Lung (tissue), 12 donors: Measurements from ENCODE around the gene HMGN2. TPM values are rescaled to one million over a fixed set of nuclear protein-coding genes. Genes with fewer than 3 reads are reported as not detected.
"Not testable (repeated sequence)": the region's sequence is repeated elsewhere in the genome, so short reads cannot be mapped to it uniquely, and the experiment has no call there.

Source experiments
- ATAC-seq: fragments of 200-7000 bp; cut with Tn5 transposase; one replicate; pipeline ENCODE4 v1.9.1; 2020; ENCODE audit warnings: moderate number of reproducible peaks; ENCODE audit not compliant: insufficient read depth, low FRiP score
- DNase-seq, 3 donors: peaks; one replicate each; pipeline ENCODE4 v3.0.0-alpha.2; 2013 to 2017
- H3K27ac ChIP-seq, 2 donors: one replicate each; pipeline ENCODE4 v1.5.1; 2013; ENCODE audit warnings: mild to moderate bottlenecking in 2 of 2, moderate library complexity in 2 of 2, control low read depth in 1 of 2, inconsistent platforms in 1 of 2, low read depth in 1 of 2, low read length in 1 of 2
- H3K27me3 ChIP-seq, 3 donors: one replicate each; pipeline ENCODE4 v1.5.1; 2013; ENCODE audit warnings: low read length in 2 of 3; ENCODE audit not compliant: control insufficient read depth in 3 of 3, insufficient read depth in 3 of 3
- H3K36me3 ChIP-seq, 4 donors: one replicate each; pipeline ENCODE4 v1.5.1; 2013; ENCODE audit warnings: low read length in 4 of 4, mild to moderate bottlenecking in 1 of 4, moderate library complexity in 1 of 4; ENCODE audit not compliant: control insufficient read depth in 4 of 4, insufficient read depth in 4 of 4
- H3K4me1 ChIP-seq, 5 donors: one replicate each; pipeline ENCODE4 v1.5.1; 2013; ENCODE audit warnings: low read length in 5 of 5, mild to moderate bottlenecking in 2 of 5, moderate library complexity in 1 of 5; ENCODE audit not compliant: control insufficient read depth in 5 of 5, insufficient read depth in 5 of 5
- H3K4me3 ChIP-seq: one replicate; pipeline ENCODE4 v1.5.1; 2013; ENCODE audit warnings: mild to moderate bottlenecking, control low read depth, moderate library complexity
- H3K9ac ChIP-seq, 2 donors: one replicate each; pipeline ENCODE4 v1.5.1; 2013; ENCODE audit warnings: low read length in 2 of 2, control low read depth in 1 of 2; ENCODE audit not compliant: insufficient read depth in 1 of 2
- H3K9me3 ChIP-seq, 4 donors: one replicate each; pipeline ENCODE4 v1.5.1; 2013; ENCODE audit warnings: low read length in 3 of 4, mild to moderate bottlenecking in 1 of 4, moderate library complexity in 1 of 4; ENCODE audit not compliant: control insufficient read depth in 4 of 4, insufficient read depth in 3 of 4
- WGBS, 2 donors: extraction: QIAGEN DNeasy Blood & Tissue Kit; methylation state at CpG; one replicate each; pipeline ENCODE4 v1.1.7; 2013; 5-methylcytosine and 5-hydroxymethylcytosine counted together
- polyA plus RNA-seq, 2 donors: library from polyadenylated mRNA; stranded (reverse); fragments of 200-250 nt; gene quantifications; one replicate each; pipeline ENCODE4 v1.2.1, GENCODE V29; 2013
- total RNA-seq, 2 donors: library from RNA; depleted of rRNA in 1 of 2; stranded (reverse); fragments of >200 nt in 1 of 2; gene quantifications; one replicate each; pipeline ENCODE4 v1.2.1, GENCODE V29; 2014 to 2021
- TF ChIP-seq, protein P1 (sequence below): IDR thresholded peaks from 2 replicates; pipeline ENCODE4 v1.5.1; 2012; ENCODE audit warnings: mild to moderate bottlenecking; ENCODE audit errors: control extremely low read depth, extremely low read depth
- donor health status: control.
- donor health status: control.
- donor health status: Bipolar disorder and iron deficiency.
- donor health status: healthy.
- donor health status: DM: yes; HTN: yes; CAD: no.

The HMGN2 gene
- total and polyA plus RNA-seq, 4 donors: 329 to 580 (median 413) TPM

DNA sequence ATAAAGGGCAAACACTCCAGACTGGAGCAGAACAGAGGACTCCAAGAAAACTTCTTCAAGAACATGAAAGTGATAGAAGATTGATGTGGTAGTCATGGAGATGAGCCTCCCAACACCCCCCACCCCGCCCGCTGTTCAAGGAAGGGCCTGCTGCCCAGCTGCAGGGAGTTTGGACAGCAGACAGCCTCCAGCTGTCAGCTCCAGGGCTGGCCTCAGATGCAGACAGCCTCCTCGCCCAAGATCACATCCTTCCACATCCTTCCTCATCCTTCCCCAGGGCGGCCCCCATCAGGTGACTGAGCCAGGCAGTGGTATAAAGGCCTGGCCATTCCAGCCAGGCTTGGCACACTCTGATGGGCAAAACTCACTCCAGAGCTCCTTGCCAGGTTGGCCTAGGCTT lies 24.6 kb downstream of the HMGN2 start:
- no peak overlapping the region for H3K27ac ChIP-seq
- DNase-seq: peak; percentile 81 to 93 (median 87)
- H3K36me3 ChIP-seq: no peaks in the 10 kb centered on the region
- no peak overlapping the region for H3K4me3 ChIP-seq
- TF ChIP-seq, protein P1, sequence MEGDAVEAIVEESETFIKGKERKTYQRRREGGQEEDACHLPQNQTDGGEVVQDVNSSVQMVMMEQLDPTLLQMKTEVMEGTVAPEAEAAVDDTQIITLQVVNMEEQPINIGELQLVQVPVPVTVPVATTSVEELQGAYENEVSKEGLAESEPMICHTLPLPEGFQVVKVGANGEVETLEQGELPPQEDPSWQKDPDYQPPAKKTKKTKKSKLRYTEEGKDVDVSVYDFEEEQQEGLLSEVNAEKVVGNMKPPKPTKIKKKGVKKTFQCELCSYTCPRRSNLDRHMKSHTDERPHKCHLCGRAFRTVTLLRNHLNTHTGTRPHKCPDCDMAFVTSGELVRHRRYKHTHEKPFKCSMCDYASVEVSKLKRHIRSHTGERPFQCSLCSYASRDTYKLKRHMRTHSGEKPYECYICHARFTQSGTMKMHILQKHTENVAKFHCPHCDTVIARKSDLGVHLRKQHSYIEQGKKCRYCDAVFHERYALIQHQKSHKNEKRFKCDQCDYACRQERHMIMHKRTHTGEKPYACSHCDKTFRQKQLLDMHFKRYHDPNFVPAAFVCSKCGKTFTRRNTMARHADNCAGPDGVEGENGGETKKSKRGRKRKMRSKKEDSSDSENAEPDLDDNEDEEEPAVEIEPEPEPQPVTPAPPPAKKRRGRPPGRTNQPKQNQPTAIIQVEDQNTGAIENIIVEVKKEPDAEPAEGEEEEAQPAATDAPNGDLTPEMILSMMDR: no peak
- peaks cover 0 to 16% (median 3%) of the 10 kb centered on the region in 5 donors for H3K4me1 ChIP-seq
- H3K27me3 ChIP-seq: no peaks in the 10 kb centered on the region
- ATAC-seq: no peak
- H3K9me3 ChIP-seq: no peaks in the 10 kb centered on the region
- 52 to 62% methylated on average over 4 of the region's 4 CpGs for WGBS, 2 donors
- H3K9ac ChIP-seq: no peak overlapping the region

DNA sequence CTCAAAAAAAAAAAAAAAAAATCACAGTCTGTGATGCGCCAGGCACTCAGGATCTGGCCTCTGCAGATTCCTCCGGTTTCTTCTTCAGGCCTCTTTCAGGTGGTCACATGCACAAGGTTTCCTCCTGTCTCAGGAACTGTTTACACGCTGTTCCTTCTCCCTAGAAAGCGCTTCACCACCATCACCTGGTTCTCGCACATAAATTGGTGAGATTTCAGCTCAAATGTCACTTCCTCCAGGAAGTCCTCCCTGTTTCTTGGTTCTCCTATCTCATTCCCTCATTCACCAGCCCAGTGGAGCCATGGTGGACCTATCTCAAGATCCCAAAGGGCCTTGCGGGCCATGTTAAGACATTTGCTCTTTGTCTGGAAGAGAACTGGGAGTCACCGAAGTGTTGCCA lies 26.7 kb downstream of the HMGN2 start:
- TF ChIP-seq, protein P1: no peak
- no peak overlapping the region for H3K27ac ChIP-seq
- 76 to 86% methylated on average over 7 of the region's 7 CpGs for WGBS, 2 donors
- H3K36me3 ChIP-seq: no peaks in the 10 kb centered on the region
- DNase-seq (no peak), ATAC-seq (no peak)
- H3K27me3 ChIP-seq: no peaks in the 10 kb centered on the region
- peaks cover 0 to 16% (median 3%) of the 10 kb centered on the region in 5 donors for H3K4me1 ChIP-seq
- no peak overlapping the region for H3K4me3 ChIP-seq
- H3K9ac ChIP-seq: no peak overlapping the region
- H3K9me3 ChIP-seq: no peaks in the 10 kb centered on the region

DNA sequence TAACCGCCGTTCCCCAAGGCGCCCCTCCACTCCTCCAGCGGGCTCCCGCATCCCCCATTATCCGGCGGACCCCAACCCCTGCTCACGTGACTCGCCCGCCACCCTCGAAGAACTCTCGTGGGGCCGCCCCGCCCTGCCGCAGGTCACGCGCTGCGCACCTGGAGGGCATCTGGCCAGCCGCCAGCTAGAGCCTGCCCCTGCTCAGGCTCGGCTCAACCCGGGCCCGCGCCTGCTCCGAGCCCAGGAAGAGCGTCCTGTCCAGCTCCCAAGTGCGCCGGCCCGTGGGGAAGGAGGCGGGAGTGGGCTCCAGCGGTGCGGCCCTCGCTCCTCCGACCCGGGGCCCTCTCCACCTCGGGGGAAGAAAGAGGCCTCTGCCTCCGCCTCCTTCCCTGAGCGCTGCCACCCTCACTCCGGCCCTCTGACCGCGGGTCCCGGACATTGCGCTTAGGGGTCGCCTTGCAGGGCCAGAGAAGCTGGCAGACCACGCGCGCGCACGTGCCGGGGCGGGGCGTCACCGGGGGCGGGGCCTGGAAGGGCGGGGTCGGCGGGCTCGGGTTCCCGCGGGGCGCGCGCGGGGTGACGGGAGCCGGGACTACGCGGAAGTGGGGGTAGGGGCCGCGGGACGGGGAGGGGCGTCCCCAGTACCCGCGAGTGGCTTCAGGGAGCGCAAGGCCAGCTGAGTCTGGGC lies 28.4 kb downstream of the HMGN2 start:
- TF ChIP-seq, protein P1: no peak
- WGBS, 2 donors: 0 to 1% methylated on average over 64 to 74 of the region's 74 CpGs
- Histone ChIP-seq H3K27ac (peak overlapping the region; percentile 82 to 97), H3K4me3 (peak overlapping the region; percentile 59), H3K9ac (peak overlapping the region; percentile 37 to 51), H3K9me3 (no peaks in the 10 kb centered on the region), H3K27me3 (no peaks in the 10 kb centered on the region), H3K36me3 (no peaks in the 10 kb centered on the region), H3K4me1 (peaks cover 0 to 16% (median 3%) of the 10 kb centered on the region in 5 donors)
- DNase-seq: peak; percentile 88 to 92 (median 92)
- peak; percentile 91 for ATAC-seq

DNA sequence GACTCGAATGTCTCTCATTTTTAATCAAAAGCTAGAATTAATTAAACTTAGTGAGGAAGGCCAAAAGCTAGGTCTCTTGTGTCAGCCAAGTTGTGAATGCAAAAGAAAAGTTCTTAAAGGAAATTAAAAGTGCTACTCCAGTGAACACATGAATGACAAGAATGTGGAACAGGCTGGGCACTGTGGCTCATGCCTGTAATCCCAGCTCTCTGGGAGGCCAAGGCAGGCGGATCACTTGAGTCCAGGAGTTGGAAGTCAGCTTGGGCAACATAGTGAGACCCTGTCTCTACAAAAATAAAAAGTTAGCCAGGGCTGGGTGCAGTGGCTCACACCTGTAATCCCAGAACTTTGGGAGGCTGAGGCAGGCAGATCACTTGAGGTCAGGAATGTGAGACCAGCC lies 38.5 kb downstream of the HMGN2 start:
- not testable (repeated sequence) for ATAC-seq, H3K27ac ChIP-seq, H3K9ac ChIP-seq, H3K9me3 ChIP-seq, H3K4me1 ChIP-seq, H3K27me3 ChIP-seq, H3K36me3 ChIP-seq, H3K4me3 ChIP-seq, DNase-seq
- 71 to 88% methylated on average over 2 of the region's 2 CpGs for WGBS, 2 donors

DNA sequence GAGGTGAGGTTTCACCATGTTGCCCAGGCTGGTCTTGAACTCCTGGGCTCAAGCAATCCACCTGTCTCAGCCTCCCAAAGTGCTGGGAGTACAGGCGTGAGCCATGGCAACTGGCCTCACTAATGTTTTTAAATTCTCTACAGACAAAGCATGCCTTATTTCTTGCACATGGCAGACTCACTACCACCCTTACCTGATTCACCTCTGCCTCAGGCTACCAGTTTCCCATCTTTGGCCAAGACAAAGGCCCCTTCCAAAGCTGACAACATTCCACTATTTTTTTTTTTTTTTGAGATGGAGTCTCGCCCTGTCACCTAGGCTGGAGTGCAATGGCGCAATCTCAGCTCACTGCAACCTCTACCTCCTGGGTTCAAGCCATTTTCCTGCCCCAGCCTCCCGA lies 43.6 kb downstream of the HMGN2 start:
- DNase-seq, H3K9ac ChIP-seq, H3K27me3 ChIP-seq, H3K4me1 ChIP-seq, H3K36me3 ChIP-seq, H3K27ac ChIP-seq, H3K4me3 ChIP-seq, ATAC-seq, H3K9me3 ChIP-seq: not testable (repeated sequence)
- WGBS, 2 donors: 71 to 86% methylated on average over 4 of the region's 4 CpGs
